HG03439 (cell line): ENCODE measurements around the gene MICU1.
"Not testable (repeated sequence)": the region's sequence is repeated elsewhere in the genome, so short reads cannot be mapped to it uniquely, and the experiment has no call there.

Experiments
- ATAC-seq: cut with Tn5 transposase; IDR thresholded peaks from one replicate; pipeline ENCODE4 v1.9.1; 2021; ENCODE audit warnings: mild to moderate bottlenecking, moderate library complexity; ENCODE audit not compliant: unreplicated experiment

The MICU1 gene

GRCh38 chr10:72460284-72460876 is 165.5 kb downstream of the MICU1 start:
- ATAC-seq, result no peak

GRCh38 chr10:72459301-72459700 is 166.6 kb downstream of the MICU1 start:
- no peak for ATAC-seq

GRCh38 chr10:72455889-72456595 is 169.8 kb downstream of the MICU1 start:
- ATAC-seq, result no peak

GRCh38 chr10:72449941-72450441 is 175.9 kb downstream of the MICU1 start:
- ATAC-seq, result no peak

- ATAC-seq, result no peak
These were observed 180.0 kb downstream of the MICU1 start for GRCh38 chr10:72445851-72446250.

GRCh38 chr10:72442969-72443368 is 182.9 kb downstream of the MICU1 start:
- not testable (repeated sequence) for ATAC-seq

GRCh38 chr10:72435570-72435969 is 190.3 kb downstream of the MICU1 start:
- no peak for ATAC-seq

- not testable (repeated sequence) for ATAC-seq
These were observed 194.9 kb downstream of the MICU1 start for GRCh38 chr10:72430936-72431335.

GRCh38 chr10:72429931-72430330 is 195.9 kb downstream of the MICU1 start:
- no peak for ATAC-seq

- no peak for ATAC-seq
These were observed 198.9 kb downstream of the MICU1 start for GRCh38 chr10:72426986-72427385.

GRCh38 chr10:72425133-72425532 is 200.7 kb downstream of the MICU1 start:
- no peak for ATAC-seq

GRCh38 chr10:72424561-72424960 is 201.3 kb downstream of the MICU1 start:
- ATAC-seq, result no peak

GRCh38 chr10:72423426-72423825 is 202.5 kb downstream of the MICU1 start:
- ATAC-seq, result no peak

GRCh38 chr10:72421885-72422540 is 203.9 kb downstream of the MICU1 start:
- ATAC-seq, result no peak

GRCh38 chr10:72419241-72419640 is 206.6 kb downstream of the MICU1 start:
- no peak for ATAC-seq

- ATAC-seq, result no peak
These were observed 207.2 kb downstream of the MICU1 start for GRCh38 chr10:72418679-72419078.

- ATAC-seq, result no peak
These were observed 207.9 kb downstream of the MICU1 start for GRCh38 chr10:72417971-72418370.

- no peak for ATAC-seq
These were observed 209.2 kb downstream of the MICU1 start for GRCh38 chr10:72416661-72417060.

- no peak for ATAC-seq
These were observed 211.2 kb downstream of the MICU1 start for GRCh38 chr10:72414642-72415041.

- no peak for ATAC-seq
These were observed 216.7 kb downstream of the MICU1 start for GRCh38 chr10:72409167-72409566.

GRCh38 chr10:72407927-72408600 is 217.8 kb downstream of the MICU1 start:
- no peak for ATAC-seq
